Tongue (tissue), 2 donors: ENCODE measurements around the gene PRKN. TPM values are rescaled to one million over a fixed set of nuclear protein-coding genes. Genes with fewer than 3 reads are reported as not detected.

ENCODE experiments used
- DNase-seq: peaks from one replicate; pipeline ENCODE4 v3.0.0-alpha.2; 2015
- total RNA-seq: library from RNA; depleted of rRNA; stranded (reverse); fragments of >200 nt; gene quantifications from one replicate; pipeline ENCODE4 v1.2.3, GENCODE V29; 2014

The PRKN gene
- total RNA-seq, 1 donor from 2014 or later = 7.0 TPM

DNA sequence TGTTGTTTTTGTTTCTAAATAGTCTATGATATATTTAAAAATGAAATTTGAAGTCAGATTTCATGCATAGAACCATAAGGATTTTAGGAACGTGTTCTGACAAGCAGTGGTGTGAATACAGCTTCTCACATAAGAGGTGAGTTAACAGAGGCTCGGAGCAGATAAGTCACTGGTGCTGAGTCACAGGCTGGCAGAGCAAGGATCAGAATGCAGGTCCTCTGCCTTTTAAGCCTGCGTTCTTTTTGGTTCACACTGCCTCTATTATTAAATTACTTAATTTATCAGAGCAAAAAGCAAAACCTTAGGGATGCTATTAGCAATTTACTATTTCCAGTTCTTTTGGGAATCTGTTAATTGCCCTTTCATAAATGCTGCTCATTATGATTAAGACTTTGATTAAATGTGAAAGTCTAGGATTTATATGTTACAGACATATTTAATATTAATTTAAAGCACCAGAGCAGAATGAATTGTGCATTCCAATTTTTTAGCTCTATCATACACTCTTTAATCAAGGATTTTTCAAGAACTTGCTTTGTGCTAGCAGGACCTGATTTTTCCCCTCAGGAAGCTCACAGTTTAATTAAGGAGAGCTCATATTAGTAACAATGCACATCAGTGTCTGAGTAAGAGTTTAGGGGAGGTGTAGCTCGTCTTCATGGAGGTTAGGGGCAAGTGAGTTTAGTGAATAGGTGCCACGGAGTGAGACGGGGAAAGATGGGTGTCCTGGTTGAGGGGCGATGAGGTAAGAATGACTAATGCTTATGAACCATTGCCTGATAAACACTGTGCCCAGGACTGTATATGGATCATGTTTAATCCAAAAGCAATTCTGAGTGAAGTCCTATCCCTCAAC lies 1241.0 kb downstream of the PRKN start:
- DNase-seq = no peak

GRCh38 chr6:161482517-161482858 lies 1245.1 kb downstream of the PRKN start:
- no peak for DNase-seq

DNA sequence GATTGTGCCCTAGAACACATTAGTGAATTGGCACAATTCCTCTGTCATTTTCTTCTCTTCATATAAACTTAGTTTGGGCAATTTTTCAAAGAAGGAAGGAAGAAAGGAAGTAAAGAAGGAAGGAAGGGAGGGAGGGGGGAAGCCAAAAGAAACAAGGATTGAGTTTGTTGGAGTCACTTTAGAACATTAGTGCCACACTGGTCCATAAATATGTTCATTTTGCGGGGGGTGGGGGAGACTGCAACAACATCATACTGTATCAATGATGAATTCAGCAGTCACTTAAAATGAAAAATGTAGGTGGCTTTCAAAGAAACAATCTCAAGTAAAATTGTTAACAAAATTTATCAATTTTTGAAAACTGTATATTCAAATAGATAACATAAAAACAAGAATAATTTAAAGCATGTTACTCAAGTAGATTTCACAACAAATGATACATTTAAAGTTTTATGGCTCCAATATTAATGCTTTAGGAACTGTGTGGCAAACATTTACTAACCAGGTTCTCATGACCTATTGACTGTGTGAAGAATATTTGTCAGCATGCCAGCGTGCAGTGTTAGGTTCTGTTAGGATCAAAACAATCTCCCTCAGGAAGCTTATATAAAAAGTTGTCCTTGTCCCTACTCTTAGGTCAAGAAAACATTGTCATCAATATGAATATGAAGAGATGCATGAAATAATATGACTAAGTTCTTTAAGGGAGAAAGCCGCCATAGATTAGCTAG lies 1245.6 kb downstream of the PRKN start:
- no peak for DNase-seq

- no peak for DNase-seq
Observed at GRCh38 chr6:161480421-161481155, 1247.0 kb downstream of the PRKN start.

DNA sequence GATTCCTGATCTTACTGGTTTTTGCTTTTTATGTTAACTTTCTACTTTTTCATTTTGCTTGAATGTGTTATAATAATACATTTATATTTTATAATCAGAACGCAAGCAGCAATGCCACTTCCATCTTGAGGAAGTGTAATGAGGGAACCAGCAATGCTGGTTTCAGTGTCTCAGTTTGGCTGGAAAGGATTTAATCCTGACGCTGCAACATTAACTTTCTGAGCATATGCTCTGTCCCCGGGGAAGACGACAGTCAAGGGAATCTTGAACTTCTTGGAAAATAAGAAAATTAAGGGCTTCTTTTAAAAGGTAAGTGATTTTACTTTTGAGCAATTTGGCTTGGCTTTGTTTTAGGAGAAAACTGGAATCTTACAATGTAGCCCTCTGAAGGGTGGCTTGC lies 1248.2 kb downstream of the PRKN start:
- no peak for DNase-seq

DNA sequence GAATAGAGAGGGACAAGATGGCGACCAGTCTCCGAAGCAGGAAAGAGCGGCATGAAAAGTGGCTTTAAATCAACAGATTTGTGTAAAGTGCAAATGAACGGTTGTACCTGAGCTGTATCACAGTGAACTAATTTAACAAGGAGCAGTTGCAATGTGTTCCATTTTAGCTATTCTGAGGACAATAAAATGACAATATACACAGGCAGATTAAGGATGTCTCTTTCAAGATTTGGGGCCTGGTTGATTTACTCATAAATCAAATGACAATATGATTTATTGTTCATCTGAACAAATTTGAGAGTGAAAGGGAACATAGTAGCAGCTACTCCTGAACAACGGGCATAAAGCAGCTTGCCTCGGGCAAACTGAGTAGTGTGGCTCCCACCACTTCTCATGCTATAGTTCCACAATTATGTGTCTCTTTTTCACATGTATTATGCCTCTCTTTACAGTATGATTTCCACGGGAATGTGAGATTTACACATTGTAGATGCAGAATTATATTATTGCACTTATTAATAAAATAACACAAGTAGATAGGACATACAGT lies 1249.6 kb downstream of the PRKN start:
- no peak for DNase-seq

DNA sequence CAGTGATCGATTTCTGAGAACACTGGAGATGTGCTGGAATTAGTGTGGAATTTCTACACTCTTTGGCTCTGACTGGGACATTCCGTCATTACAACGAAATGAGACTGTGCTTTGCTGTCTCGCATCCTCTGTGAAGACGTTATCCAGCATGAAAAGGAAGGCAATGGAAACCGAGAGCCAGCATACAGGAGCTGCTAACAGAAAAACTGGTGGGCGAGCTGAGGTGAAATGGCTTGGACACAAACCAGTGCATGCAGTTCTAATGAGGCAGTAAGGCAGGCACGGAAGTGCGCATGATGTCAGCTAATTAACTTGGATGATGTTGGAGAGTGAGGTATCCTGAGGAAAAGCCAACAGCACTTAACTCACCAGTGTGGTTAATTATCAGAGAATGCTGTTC lies 1250.9 kb downstream of the PRKN start:
- peak; percentile 53 for DNase-seq

DNA sequence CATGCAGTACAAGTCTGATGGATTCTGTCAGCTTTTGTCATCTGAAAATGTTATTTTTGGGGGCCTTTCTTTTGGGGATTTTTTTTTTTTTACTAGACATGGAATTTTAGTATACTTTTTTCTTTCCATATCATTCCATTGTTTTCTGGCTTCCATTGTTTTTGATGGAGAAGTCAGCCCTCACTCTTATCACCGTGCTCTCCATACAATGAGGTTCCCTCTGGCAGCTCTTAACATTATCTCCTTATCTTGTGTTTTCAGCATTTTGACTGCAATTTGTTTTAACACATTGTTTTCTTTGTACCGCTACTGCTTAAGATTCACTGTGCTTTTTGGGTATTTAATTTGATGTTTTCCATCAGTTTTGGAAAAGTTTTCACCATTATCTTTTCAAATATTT lies 1262.2 kb downstream of the PRKN start:
- DNase-seq = no peak

- DNase-seq = no peak
Observed at GRCh38 chr6:161463071-161463470, 1264.5 kb downstream of the PRKN start.

GRCh38 chr6:161462148-161462547 lies 1265.4 kb downstream of the PRKN start:
- no peak for DNase-seq

DNA sequence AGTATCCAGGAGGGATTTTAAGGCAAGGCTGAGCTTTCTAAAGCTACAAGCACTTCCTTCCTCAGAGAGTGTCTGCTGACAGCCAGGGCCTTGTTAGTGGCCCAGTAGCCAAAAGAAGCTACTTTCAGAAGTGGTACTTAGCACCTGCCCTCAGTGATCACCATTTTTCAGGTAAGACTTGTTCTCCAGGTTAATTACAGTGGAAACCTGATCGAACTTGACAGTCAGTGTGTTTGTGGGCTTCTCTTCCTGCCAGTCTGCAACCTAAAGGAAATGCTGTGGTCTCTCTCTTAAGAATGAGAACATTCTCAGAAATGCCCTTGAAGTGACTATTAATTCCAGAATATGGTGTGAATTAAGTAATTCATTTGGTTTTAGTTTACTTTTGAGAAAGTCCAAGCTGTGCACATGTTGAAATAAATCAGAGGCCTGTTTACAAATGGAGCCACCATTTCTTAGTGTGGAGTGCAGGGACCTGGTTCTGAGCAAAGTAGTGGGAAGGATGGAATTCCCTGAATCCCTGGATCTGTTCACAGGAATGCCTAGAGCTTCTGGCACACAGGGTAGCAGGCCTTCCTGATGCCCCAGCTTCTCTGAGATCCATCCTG lies 1268.5 kb downstream of the PRKN start:
- DNase-seq = no peak

- DNase-seq = no peak
Observed at GRCh38 chr6:161458201-161458951, 1269.2 kb downstream of the PRKN start.

DNA sequence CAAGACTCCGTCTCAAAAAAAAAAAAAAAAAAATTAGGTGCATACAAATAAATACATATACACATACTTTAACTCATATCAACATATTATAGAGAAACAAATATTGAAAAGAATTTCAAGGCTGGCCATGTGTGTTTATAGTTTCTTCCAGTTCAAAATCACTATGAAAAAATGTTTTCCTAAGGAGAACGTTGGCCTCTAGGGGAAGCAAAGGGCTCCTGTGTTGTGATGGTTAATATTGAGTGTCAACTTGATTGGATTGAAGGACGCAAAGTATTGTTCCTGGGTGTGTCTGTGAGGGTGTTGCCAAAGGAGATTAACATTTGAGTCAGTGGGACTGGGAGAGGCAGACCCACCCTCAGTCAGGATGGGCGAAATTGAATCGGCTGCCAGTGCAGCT lies 1271.7 kb downstream of the PRKN start:
- DNase-seq = no peak

GRCh38 chr6:161453558-161453957 lies 1274.0 kb downstream of the PRKN start:
- DNase-seq = no peak

- DNase-seq = no peak
Observed at GRCh38 chr6:161452241-161452640, 1275.3 kb downstream of the PRKN start.

DNA sequence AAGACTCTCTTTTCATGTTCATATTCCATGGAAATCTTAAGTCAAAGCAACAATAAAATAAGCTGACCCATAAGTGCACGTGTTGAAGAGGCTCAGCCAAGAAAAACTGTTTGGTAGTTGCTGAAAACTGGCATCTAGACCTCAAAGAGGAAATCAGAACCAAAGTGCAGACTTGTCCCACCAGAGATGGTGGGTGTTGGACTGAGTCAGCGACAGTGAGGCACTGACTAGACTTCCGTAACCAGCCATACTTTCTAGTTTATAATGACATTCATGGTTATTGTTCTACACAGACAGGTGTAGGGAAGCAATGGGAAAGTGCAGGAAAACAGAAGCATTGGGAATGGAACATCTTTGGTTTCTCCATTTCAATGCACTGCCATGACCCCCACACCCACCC lies 1278.0 kb downstream of the PRKN start:
- DNase-seq = no peak

DNA sequence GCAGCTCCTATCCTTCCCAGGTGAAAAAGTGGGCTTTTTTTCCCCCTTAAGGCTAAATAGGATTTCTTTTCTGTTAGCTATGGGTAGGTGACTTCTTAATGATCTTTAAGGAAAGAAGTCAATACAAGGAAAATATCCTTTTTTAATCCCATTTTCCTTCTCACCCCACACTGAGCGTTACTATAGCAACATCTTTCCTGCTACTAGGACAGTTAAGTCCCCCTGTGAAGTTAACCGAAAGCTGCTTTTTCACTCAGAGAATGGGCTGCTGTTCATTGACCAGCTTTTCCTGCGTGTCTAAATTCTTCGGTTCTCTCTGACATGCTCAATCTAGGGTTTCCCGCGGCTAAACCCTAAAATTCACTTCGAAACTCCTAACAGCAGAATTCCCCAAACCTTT lies 1280.6 kb downstream of the PRKN start:
- no peak for DNase-seq

DNA sequence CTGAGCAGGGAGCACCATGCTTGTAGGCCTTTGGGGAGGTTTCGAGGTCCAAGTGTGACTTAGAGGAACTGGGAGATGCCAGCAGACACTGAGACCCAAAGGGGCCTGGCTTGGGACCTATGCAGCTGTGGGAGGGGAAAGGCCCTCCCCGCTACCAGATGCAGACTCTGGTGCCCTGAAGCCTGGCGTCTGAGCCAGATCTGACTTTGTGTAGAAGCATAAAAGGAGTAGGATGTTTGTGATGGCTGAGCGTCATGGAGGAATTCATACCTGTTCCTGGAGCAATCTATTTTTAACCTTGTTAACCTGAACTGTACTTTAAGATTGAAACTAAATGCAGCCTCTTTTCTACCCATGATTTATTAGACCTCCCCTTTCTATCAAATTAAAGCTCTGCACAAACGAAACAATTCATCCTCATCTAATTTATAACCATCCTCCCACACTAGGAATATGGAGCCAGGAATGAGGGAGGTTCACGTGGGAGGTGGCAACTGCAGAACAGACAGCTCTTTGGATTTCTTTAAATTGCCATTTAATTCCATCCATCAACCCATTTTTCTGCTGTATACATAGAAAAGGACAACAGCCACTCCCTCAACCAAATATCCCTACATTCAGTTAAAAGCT lies 1281.2 kb downstream of the PRKN start:
- DNase-seq = no peak

- DNase-seq = peak; percentile 30
Observed at GRCh38 chr6:161445021-161445799, 1282.4 kb downstream of the PRKN start.

GRCh38 chr6:161444464-161444863 lies 1283.1 kb downstream of the PRKN start:
- DNase-seq = peak; percentile 57
